Sigmoid colon (tissue), 4 donors: ENCODE data around the gene RBPJ.

ENCODE experiments used
- CTCF ChIP-seq, 4 experiments: fragments of 450-650 bp in 3 of 4; fragments of 200-600 bp in 1 of 4; IDR thresholded peaks; one replicate each; pipeline ENCODE4 v1.5.1; 2016 to 2019; ENCODE audit warnings: antibody characterized with exemption in 4 of 4, mild to moderate bottlenecking in 3 of 4, moderate library complexity in 2 of 4
- EP300 ChIP-seq, 4 donors: sonication (generic); formaldehyde crosslinking; IDR thresholded peaks; one replicate each; pipeline ENCODE4 v1.6.1; 2017; ENCODE audit warnings: antibody characterized with exemption in 4 of 4
- POLR2A ChIP-seq, 2 donors: fragments of 450-650 bp; IDR thresholded peaks; one replicate each; pipeline ENCODE4 v1.6.1; 2016; ENCODE audit warnings: antibody characterized with exemption in 2 of 2, mild to moderate bottlenecking in 2 of 2, moderate library complexity in 2 of 2
- POLR2AphosphoS5 ChIP-seq, 4 donors: sonication (generic); formaldehyde crosslinking; IDR thresholded peaks; one replicate each; pipeline ENCODE4 v1.6.1; 2017; ENCODE audit warnings: antibody characterized with exemption in 4 of 4

- TF ChIP-seq POLR2A (IDR thresholded peaks at IDR 0.05) (no peak), CTCF (IDR thresholded peaks at IDR 0.05) (no peak), POLR2AphosphoS5 (IDR thresholded peaks at IDR 0.05) (no peak), EP300 (IDR thresholded peaks at IDR 0.05) (no peak)
These were observed 44.8 kb downstream of the RBPJ start for GRCh38 chr4:26365537-26366150.
